Spleen (tissue), 11 donors: Measurements from ENCODE around the gene PARP1. TPM values are rescaled to one million over a fixed set of nuclear protein-coding genes. Genes with fewer than 3 reads are reported as not detected.

ENCODE experiments used
- DNase-seq: peaks from one replicate; pipeline ENCODE4 v3.0.0-alpha.2; 2020
- H3K27ac ChIP-seq, 8 donors: fragments of 200-600 bp; sonication (generic) in 7 of 8; 1 replicate in 4 of 8; 2 replicates in 4 of 8; pipeline versions ENCODE4 v1.5.0 to v1.8.0; 2016 to 2021; ENCODE audit warnings: inconsistent platforms in 4 of 8, mild to moderate bottlenecking in 4 of 8, moderate library complexity in 1 of 8
- H3K27me3 ChIP-seq, 7 donors: fragments of 200-600 bp; sonication (generic) in 6 of 7; replicated peaks in 1 of 7; 1 replicate in 4 of 7; 2 replicates in 3 of 7; pipeline versions ENCODE4 v1.5.0 to v1.8.0; 2016 to 2021; ENCODE audit warnings: inconsistent platforms in 3 of 7, mild to moderate bottlenecking in 1 of 7
- H3K36me3 ChIP-seq, 6 donors: fragments of 200-600 bp; sonication (generic) in 5 of 6; 1 replicate in 4 of 6; 2 replicates in 2 of 6; pipeline versions ENCODE4 v1.5.0 to v1.8.0; 2016 to 2021; ENCODE audit warnings: inconsistent platforms in 2 of 6
- H3K4me1 ChIP-seq, 6 donors: fragments of 200-600 bp; sonication (generic) in 5 of 6; 1 replicate in 3 of 6; 2 replicates in 3 of 6; pipeline versions ENCODE4 v1.5.0 to v1.8.0; 2016 to 2021; ENCODE audit warnings: inconsistent platforms in 3 of 6
- H3K4me3 ChIP-seq, 8 donors: fragments of 200-600 bp; sonication (generic) in 7 of 8; 1 replicate in 4 of 8; 2 replicates in 4 of 8; pipeline versions ENCODE4 v1.5.0 to v1.8.0; 2016 to 2021; ENCODE audit warnings: inconsistent platforms in 4 of 8, mild to moderate bottlenecking in 4 of 8, moderate library complexity in 2 of 8
- H3K9me3 ChIP-seq, 8 donors: fragments of 200-600 bp; sonication (generic) in 7 of 8; 1 replicate in 4 of 8; 2 replicates in 4 of 8; pipeline versions ENCODE4 v1.5.0 to v1.8.0; 2016 to 2021; ENCODE audit warnings: inconsistent platforms in 4 of 8
- POLR2A ChIP-seq, 3 donors: fragments of 450-650 bp; IDR thresholded peaks; one replicate each; pipeline ENCODE4 v1.5.1; 2017; ENCODE audit warnings: antibody characterized with exemption in 3 of 3, mild to moderate bottlenecking in 1 of 3
- POLR2AphosphoS5 ChIP-seq, 3 donors: sonication (generic); formaldehyde crosslinking; IDR thresholded peaks; one replicate each; pipeline ENCODE4 v1.5.1; 2017; ENCODE audit warnings: antibody characterized with exemption in 3 of 3
- WGBS, 5 donors: extraction: QIAGEN DNeasy Blood & Tissue Kit in 3 of 5; methylation state at CpG; one replicate each; pipeline versions ENCODE4 v1.1.5 to v1.1.7; 2013 to 2018; 5-methylcytosine and 5-hydroxymethylcytosine counted together
- intact Hi-C: fragments of 100-400 bp; cut with DNase I; formaldehyde crosslinking; loops from one replicate; pipeline ENCODE4 v1.15.0; 2023; ENCODE audit warnings: low total_unique reads
- polyA plus RNA-seq, 3 donors: library from polyadenylated mRNA; stranded (reverse); fragments of 200-250 nt; gene quantifications; one replicate each; pipeline ENCODE4 v1.2.1, GENCODE V29; 2013
- total RNA-seq, 7 donors: library from RNA; depleted of rRNA in 3 of 7; stranded (reverse); fragments of >200 nt in 3 of 7; fragmentation: NEBNext Ultra II Directional in 4 of 7; extraction: Animal tissue kit (Norgen Biotek cat#: 25700) in 4 of 7; gene quantifications; one replicate each; pipeline versions ENCODE4 v1.1.0 to v1.2.1, GENCODE V29; 2016 to 2021
- TF ChIP-seq, protein P1 (sequence below), 11 experiments: fragments of 200-600 bp in 7 of 11; fragments of 450-650 bp in 4 of 11; sonication (generic) in 4 of 11; IDR thresholded peaks in 8 of 11; conservative IDR thresholded peaks in 3 of 11; 1 replicate in 7 of 11; 2 replicates in 4 of 11; pipeline versions ENCODE4 v1.4.0 to v1.8.0; 2016 to 2021; ENCODE audit warnings: antibody characterized with exemption in 11 of 11, inconsistent platforms in 4 of 11, mild to moderate bottlenecking in 1 of 11
- donor health status: healthy with polysubstance abuse.
- donor health status: DM: no; HTN: no; CAD: no; lungs with moderate emphysema.
- donor health status: DM: no; HTN: no; CAD: no.
- donor health status: Bipolar disorder and iron deficiency.
- donor health status: healthy.
- donor health status: DM: no; HTN: no; CAD: no.
- donor health status: DM: yes; HTN: yes; CAD: no.

The PARP1 gene
- total and polyA plus RNA-seq, 10 donors = 39.2 to 213 (median 125) TPM

DNA sequence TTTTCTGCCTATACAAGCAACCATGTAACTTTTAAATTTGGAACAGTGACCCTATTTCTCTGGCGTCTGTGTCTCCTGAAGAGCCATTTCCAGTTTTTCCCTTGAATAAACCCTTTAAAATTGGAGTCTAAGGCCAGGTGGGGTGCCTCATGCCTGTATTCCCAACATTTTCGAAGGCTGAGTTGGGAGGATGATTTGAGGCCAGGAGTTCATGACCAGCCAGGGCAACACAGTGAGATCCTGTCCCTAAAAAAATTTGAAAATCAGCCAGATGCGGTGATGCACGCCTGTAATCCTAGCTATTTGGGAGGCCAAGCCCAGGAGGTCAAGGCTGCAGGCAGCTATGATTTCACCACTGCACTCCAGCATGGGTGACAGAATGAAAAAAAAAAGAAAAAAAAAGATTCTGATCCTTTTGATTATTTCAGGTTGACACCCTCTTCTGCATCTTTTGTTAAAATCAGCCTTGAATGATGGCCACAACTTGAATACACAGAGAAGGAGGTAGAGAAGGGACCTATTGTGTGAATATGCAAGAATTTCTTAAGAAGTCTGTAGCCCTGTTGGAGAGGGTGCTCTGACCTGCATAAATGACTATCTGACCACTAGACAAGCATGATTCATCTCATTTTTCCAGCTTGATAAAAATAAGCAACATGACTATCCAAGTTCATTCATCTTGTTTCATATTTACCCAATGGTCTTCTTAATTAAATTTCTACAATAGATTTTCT, 40.2 kb upstream of the PARP1 start:
- intact Hi-C loops = no loop called here
- no peak overlapping the region for H3K4me3 ChIP-seq
- no peaks in the 10 kb centered on the region for H3K36me3 ChIP-seq
- H3K27me3 ChIP-seq = no peaks in the 10 kb centered on the region
- peaks cover 0 to 19% (median 12%) of the 10 kb centered on the region in 6 donors for H3K4me1 ChIP-seq
- H3K27ac ChIP-seq = no peak overlapping the region
- no peak for DNase-seq
- TF ChIP-seq, protein P1, sequence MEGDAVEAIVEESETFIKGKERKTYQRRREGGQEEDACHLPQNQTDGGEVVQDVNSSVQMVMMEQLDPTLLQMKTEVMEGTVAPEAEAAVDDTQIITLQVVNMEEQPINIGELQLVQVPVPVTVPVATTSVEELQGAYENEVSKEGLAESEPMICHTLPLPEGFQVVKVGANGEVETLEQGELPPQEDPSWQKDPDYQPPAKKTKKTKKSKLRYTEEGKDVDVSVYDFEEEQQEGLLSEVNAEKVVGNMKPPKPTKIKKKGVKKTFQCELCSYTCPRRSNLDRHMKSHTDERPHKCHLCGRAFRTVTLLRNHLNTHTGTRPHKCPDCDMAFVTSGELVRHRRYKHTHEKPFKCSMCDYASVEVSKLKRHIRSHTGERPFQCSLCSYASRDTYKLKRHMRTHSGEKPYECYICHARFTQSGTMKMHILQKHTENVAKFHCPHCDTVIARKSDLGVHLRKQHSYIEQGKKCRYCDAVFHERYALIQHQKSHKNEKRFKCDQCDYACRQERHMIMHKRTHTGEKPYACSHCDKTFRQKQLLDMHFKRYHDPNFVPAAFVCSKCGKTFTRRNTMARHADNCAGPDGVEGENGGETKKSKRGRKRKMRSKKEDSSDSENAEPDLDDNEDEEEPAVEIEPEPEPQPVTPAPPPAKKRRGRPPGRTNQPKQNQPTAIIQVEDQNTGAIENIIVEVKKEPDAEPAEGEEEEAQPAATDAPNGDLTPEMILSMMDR (IDR thresholded peaks at IDR 0.05 in 8 of 11, conservative IDR thresholded peaks at IDR 0.05 in 3 of 11) = no peak
- TF ChIP-seq POLR2AphosphoS5 (IDR thresholded peaks at IDR 0.05) = no peak
- no peak for TF ChIP-seq POLR2A (IDR thresholded peaks at IDR 0.05)
- 74 to 88% (median 80%) methylated on average over 4 of the region's 4 CpGs for WGBS, 5 donors
- H3K9me3 ChIP-seq = no peaks in the 10 kb centered on the region

DNA sequence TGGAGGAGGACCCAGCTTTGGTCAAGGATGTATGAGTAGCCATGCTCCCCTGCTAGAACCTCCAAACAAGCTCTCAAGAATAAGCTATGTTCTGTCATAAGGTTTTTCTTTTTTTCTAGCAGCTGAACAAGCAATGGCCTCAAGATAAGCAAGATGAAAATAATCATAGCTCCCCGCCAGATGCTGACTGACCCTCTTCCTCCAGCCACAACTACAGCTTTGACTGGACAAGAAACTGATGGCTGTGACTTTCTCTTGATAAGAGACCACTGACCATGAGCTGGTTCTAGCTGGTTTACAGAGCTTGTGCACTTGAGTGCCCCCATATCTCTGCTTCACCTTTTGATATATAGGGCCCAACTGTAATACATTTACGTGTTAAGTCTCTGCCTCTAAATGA, 38.2 kb upstream of the PARP1 start:
- H3K27ac ChIP-seq = no peak overlapping the region
- H3K9me3 ChIP-seq = no peaks in the 10 kb centered on the region
- peaks cover 0 to 19% (median 12%) of the 10 kb centered on the region in 6 donors for H3K4me1 ChIP-seq
- no peak for TF ChIP-seq POLR2A (IDR thresholded peaks at IDR 0.05)
- TF ChIP-seq, protein P1 (IDR thresholded peaks at IDR 0.05 in 8 of 11, conservative IDR thresholded peaks at IDR 0.05 in 3 of 11) = no peak
- TF ChIP-seq POLR2AphosphoS5 (IDR thresholded peaks at IDR 0.05) = no peak
- no peaks in the 10 kb centered on the region for H3K36me3 ChIP-seq
- intact Hi-C loops = no loop called here
- DNase-seq = no peak
- H3K27me3 ChIP-seq = no peaks in the 10 kb centered on the region
- no peak overlapping the region for H3K4me3 ChIP-seq
- WGBS, 5 donors = 88 to 95% (median 92%) methylated on average over 2 of the region's 2 CpGs

DNA sequence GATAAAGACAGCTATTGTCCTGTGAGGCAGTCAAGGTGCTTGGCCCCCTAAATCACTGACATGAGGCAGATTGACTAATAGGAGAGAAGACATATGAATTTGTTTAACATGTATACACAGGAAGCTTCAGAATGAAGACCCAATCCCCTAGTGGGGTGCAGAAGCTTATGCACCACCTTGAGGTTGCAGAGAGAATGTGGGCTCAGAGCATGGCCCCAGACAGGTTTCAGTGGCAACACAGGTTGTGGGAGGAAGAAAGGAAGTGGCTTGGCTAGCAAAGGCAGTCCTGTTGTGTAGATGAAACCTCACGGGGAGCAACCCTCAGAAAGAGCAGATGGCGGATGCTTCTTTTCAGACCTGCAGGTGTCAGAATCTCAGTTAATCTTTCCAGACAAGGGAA, 37.0 kb upstream of the PARP1 start:
- intact Hi-C loops = no loop called here
- WGBS, 5 donors = 26 to 46% (median 35%) methylated on average over 2 of the region's 2 CpGs
- DNase-seq = peak; percentile 82
- Histone ChIP-seq H3K36me3 (no peaks in the 10 kb centered on the region), H3K4me3 (no peak overlapping the region), H3K4me1 (peaks cover 0 to 19% (median 12%) of the 10 kb centered on the region in 6 donors), H3K27me3 (no peaks in the 10 kb centered on the region), H3K27ac (peak overlapping the region in 3 of 8 donors; percentile 25 to 54 (median 27)), H3K9me3 (no peaks in the 10 kb centered on the region)
- peak in 2 of 3 donors; percentile 38 to 62 for TF ChIP-seq POLR2AphosphoS5 (IDR thresholded peaks at IDR 0.05)
- TF ChIP-seq POLR2A (IDR thresholded peaks at IDR 0.05) = no peak
- TF ChIP-seq, protein P1 (IDR thresholded peaks at IDR 0.05 in 8 of 11, conservative IDR thresholded peaks at IDR 0.05 in 3 of 11) = peak in 10 of 11 experiments; percentile 29 to 59 (median 49)

DNA sequence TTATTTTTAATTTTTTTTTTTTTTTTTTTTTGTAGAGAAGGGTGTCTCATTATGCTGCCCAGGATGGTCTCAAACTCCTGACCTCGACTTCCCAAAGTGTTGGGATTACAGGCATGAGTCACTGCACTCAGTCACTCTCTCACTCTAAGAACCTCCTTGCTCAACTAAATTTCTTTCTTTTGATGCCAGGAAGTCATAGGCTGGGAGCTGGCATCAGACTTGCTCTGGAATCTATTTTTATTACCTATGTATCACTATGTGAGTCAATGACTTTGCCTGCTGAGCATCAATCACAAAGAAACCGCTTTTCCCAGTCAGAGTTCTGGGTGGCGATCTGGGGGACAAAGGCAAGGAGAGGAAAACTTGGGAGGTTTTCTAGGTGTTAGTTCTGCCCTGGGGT, 35.5 kb upstream of the PARP1 start:
- intact Hi-C loops = no loop called here
- TF ChIP-seq POLR2A (IDR thresholded peaks at IDR 0.05) = no peak
- TF ChIP-seq, protein P1 (IDR thresholded peaks at IDR 0.05 in 8 of 11, conservative IDR thresholded peaks at IDR 0.05 in 3 of 11) = no peak
- no peak for TF ChIP-seq POLR2AphosphoS5 (IDR thresholded peaks at IDR 0.05)
- WGBS, 5 donors = 82 to 92% (median 89%) methylated on average over 3 of the region's 3 CpGs
- Histone ChIP-seq H3K9me3 (no peaks in the 10 kb centered on the region), H3K4me1 (peaks cover 0 to 19% (median 12%) of the 10 kb centered on the region in 6 donors), H3K36me3 (no peaks in the 10 kb centered on the region), H3K4me3 (no peak overlapping the region), H3K27ac (no peak overlapping the region), H3K27me3 (no peaks in the 10 kb centered on the region)
- no peak for DNase-seq
